Activated naive CD4-positive, alpha-beta T cell treated with anti-CD3 and anti-CD28 coated beads, Interleukin-2, amount 50 U/mL, for 24 hours (primary cell): ENCODE data around the gene STAG3.

Source experiments
- H3K27ac Mint-ChIP-seq: one replicate; pipeline ENCODE4 v1.8.0; 2021; ENCODE audit warnings: mild to moderate bottlenecking, mixed read lengths
- H3K27me3 Mint-ChIP-seq: one replicate; pipeline ENCODE4 v1.8.0; 2021; ENCODE audit warnings: mixed read lengths
- H3K36me3 Mint-ChIP-seq: one replicate; pipeline ENCODE4 v1.8.0; 2021; ENCODE audit warnings: mixed read lengths
- H3K4me1 Mint-ChIP-seq: one replicate; pipeline ENCODE4 v1.8.0; 2021; ENCODE audit warnings: mixed read lengths
- H3K4me3 Mint-ChIP-seq: one replicate; pipeline ENCODE4 v1.8.0; 2021; ENCODE audit warnings: mild to moderate bottlenecking, mixed read lengths
- H3K9me3 Mint-ChIP-seq: one replicate; pipeline ENCODE4 v1.8.0; 2021; ENCODE audit warnings: mixed read lengths

The STAG3 gene

DNA sequence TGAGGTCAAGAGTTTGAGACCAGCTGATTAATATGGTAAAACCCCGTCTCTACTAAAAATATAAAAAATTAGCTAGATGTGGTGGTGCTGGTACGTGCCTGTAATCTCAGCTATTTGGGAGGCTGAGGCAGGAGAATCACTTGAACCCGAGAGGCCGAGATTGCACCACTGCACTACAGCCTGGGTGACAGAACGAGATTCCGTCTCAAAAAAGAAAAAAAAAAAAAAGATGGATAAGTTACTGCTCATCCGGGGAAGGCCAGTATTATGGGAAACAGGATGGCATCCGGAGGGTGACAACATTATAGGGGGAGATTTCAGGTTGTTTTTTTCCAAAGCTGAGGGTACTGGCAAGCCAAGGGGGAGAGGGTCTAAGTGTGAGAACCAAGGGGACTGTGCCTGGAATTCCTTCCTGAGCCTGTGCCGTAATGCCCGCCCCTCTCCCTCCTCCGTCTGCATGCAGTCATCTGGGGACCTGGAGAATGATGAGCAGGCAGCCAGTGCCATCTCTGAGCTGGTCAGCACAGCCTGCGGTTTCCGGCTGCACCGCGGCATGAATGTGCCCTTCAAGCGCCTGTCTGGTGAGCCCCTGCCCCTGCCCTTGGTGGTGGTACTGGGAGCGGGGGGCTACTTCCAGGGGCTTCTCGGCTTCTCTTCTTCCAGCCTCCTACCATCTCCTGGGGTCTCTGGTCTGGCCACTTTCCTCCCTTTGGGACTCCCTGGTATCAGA, 24.6 kb upstream of the STAG3 start:
- Mint-ChIP-seq H3K36me3 (peaks cover 9% of the 10 kb centered on the region), H3K27me3 (no peaks in the 10 kb centered on the region), H3K4me3 (no peak overlapping the region), H3K27ac (no peak overlapping the region), H3K4me1 (peaks cover 55% of the 10 kb centered on the region), H3K9me3 (no peaks in the 10 kb centered on the region)

DNA sequence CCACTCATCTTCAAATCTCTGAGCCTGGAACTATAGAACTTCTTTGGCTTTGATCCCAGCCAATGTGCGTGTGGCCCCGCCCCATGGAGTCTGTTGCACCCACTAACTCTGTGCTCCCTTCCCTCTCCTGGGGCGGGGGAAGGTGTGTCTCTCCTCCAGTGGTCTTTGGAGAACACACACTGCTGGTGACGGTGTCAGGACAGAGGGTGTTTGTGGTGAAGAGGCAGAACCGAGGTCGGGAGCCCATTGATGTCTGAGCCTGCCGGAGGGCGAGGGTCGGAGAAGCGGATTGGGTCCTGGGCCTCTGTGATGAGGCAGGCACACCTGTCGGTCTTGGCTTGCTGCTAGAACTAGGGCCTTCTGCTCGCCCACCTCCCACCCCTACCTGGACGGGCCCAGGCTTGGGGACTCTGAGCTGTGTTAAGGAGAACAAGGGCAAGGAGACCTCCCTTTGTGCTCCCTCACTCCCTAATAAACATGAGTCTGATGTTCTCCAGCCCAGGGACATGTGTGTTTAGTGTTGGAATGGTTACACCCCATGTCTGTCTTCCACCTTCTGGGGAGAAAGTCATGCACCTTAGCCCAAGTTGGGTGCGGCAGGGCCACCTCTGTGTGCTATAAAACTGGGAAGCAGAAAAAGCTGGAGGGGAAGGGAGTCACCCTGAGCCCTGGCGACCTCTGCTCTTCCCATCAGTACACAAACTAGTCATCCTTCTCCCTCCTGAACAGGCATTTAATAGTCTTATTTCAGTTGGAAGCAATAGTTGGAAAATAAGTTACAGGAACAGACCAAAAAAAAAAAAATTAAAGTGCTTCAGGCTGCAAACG, 23.8 kb upstream of the STAG3 start:
- H3K9me3 Mint-ChIP-seq = no peaks in the 10 kb centered on the region
- no peak overlapping the region for H3K4me3 Mint-ChIP-seq
- H3K27me3 Mint-ChIP-seq = no peaks in the 10 kb centered on the region
- H3K27ac Mint-ChIP-seq = no peak overlapping the region
- H3K36me3 Mint-ChIP-seq = peaks cover 9% of the 10 kb centered on the region
- H3K4me1 Mint-ChIP-seq = peaks cover 50% of the 10 kb centered on the region

DNA sequence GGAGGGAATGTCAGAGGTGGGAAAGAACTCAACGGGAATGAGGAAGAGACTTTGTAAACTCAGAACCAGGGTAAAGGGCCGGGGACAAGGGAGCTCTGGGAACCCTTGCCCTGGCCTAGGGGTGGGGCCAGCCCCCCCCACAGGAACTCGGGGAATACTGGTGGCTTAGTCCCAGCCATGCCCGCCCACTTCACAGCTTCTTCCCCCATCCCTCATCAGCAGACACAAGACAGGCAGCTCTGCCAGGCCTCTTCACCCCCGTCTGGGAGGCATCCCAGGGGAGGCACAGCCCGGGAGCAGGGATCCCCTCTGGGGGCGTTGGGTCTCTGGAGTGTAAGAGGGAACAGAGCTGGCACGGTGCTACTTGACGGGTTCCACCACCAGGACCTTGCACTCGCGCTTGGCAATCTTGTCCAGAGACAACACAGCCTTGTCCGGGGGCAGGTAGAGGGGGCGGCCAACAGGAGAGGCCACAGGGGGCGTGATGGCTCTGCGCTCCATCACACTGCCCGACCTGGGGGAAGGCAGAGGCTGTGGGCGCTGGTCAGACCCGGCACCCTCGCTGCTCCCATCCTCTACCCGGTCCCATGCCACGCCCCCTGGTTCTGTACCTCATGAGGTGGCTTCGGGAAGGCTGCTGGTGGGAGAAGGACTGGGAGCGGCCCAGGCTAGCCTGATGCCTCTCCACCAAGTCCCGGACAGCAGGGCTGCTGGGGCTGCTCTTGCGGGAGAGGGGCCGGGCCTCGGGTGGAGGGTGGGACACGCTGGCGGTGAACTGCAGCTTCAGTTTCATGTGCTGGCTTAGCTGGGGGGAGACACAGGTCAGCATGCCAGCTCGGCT, 22.8 kb upstream of the STAG3 start:
- peaks cover 54% of the 10 kb centered on the region for H3K4me1 Mint-ChIP-seq
- no peaks in the 10 kb centered on the region for H3K27me3 Mint-ChIP-seq
- no peaks in the 10 kb centered on the region for H3K9me3 Mint-ChIP-seq
- H3K27ac Mint-ChIP-seq = peak overlapping the region; percentile 59
- H3K4me3 Mint-ChIP-seq = no peak overlapping the region
- peaks cover 9% of the 10 kb centered on the region for H3K36me3 Mint-ChIP-seq

DNA sequence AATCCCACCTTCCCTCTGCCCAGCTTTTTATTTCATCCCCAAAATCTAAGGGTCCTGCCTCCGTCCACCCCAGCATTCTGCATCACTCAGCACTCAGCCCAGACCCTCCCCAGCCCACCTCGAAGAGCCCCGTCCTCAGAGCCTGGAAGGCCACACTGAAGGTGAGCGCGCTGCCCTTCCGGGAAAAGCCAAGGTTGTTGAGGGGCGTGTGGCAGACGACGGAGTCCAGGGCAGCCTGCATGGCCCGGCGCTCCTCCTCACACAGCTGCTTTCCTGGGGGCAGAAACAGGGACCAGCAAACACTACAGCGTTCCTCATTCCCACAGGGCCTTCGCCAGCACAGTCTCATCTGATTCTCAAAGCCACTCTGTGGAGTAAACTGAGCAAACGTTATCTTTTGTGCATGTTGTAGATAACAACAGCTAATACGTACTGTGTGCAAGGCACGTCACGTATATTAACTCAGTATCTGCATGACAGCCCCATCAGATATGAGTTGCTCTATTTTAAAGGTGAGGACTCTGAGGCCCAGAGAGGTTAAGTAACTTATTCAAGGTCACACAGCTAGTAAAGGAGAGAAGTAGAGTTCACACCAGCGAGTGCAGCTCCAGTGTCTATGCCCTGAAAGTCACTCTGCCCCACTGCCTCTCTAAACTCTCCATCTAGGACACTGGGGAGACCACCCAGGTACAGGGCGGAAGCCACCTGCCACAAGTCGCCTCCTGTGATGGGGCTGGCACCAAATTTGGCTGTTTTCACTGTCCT, 22.0 kb upstream of the STAG3 start:
- peak overlapping the region; percentile 59 for H3K27ac Mint-ChIP-seq
- no peaks in the 10 kb centered on the region for H3K27me3 Mint-ChIP-seq
- H3K9me3 Mint-ChIP-seq = no peaks in the 10 kb centered on the region
- H3K36me3 Mint-ChIP-seq = peaks cover 5% of the 10 kb centered on the region
- no peak overlapping the region for H3K4me3 Mint-ChIP-seq
- H3K4me1 Mint-ChIP-seq = peaks cover 52% of the 10 kb centered on the region

DNA sequence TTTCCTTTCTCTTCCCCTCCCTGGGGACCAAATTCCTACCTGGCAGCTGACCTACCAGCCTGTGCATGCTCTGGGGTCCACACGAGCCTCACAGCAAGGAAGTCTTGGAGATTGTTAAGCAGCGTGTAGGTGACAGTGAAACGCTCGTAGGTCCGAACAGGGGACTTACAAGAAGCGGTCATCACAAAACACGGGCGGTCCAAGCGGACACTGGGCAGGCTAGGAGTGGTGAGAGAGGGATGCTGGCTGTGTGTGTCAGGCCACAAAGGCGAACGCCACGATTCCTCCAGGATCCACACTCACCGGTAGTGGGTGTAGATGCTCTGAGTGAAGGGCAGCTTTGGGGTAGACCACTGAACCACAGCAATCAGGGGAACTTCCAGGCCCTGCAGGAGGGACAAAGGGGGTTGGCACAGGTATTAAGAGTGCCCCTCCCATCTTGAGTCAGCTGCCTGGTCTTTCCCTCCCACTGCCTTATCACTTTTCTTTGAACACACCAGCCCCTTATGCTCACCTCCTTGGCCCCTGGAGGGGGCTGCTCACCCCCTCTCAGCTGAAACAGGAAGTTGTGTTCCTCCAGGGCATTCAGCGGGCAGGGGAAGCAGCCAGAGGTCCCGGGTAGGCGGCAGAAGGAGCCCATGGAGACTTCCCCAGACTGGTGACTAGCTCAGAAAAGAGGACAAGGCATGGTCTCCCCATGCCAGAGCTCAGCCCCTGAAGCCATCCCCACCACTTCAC, 21.2 kb upstream of the STAG3 start:
- H3K4me3 Mint-ChIP-seq = peak overlapping the region; percentile 91
- no peaks in the 10 kb centered on the region for H3K9me3 Mint-ChIP-seq
- no peaks in the 10 kb centered on the region for H3K27me3 Mint-ChIP-seq
- peaks cover 5% of the 10 kb centered on the region for H3K36me3 Mint-ChIP-seq
- peak overlapping the region; percentile 85 for H3K27ac Mint-ChIP-seq
- peaks cover 55% of the 10 kb centered on the region for H3K4me1 Mint-ChIP-seq

DNA sequence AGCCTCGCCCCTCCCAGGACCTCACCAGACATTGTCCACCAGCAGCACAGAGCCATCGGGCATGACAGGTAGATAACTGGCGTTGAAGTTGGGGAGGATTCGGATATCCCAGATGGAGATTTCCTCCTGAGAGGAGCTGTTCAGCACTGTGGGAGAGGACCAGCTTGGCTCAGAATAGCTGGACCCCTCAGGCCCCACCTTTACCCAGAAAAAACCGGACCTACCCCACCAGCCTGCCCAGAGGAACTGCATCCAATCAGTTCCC, 20.7 kb upstream of the STAG3 start:
- Mint-ChIP-seq H3K27me3 (no peaks in the 10 kb centered on the region), H3K4me1 (peaks cover 56% of the 10 kb centered on the region), H3K27ac (peak overlapping the region; percentile 85), H3K36me3 (peaks cover 5% of the 10 kb centered on the region), H3K9me3 (no peaks in the 10 kb centered on the region), H3K4me3 (peak overlapping the region; percentile 91)

DNA sequence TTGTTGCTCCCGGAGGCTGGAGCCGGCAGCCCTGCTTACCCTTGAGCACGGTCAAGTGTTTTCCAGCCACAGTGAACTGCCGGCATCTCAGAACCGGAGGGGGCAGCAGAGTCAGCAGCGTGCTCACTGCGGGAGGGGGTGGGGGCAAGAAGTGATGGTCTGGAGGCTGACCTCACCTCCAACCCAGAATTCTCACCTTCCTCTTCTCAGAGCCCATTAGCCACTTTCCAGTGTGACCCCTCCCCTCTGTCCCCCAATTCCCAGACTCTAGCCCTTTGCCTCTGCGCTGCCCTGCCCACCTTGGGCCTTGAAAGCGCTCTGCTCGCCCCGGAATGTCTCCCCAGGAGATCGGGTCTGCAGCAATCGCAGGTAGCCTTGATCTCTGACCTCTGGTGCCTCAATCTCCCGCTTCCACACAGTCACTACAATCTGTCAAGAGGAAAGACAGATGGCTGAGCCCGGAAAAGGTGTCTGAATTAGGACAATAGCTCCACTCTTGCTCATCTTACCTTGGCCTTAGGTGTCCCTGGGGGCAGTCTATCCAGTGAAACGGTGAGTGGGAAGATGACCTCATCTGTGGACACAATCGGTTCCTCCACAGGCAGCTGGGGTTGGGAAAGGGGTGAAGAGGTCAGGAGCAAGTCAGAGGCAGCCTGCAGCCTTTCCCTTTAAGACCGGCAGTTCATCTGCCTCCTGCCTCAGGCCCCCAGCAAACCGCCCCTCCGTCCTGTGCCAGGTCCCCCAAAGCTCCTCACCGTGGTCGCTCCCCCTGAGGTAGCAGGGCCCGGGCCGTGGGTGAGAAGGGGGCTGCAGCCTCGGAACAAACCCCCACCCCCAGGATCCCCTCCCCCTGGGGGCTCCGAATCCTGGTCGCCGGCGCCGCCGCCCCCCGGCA, 20.1 kb upstream of the STAG3 start:
- Mint-ChIP-seq H3K36me3 (peaks cover 5% of the 10 kb centered on the region), H3K4me1 (peaks cover 53% of the 10 kb centered on the region), H3K27me3 (no peaks in the 10 kb centered on the region), H3K27ac (peak overlapping the region; percentile 85), H3K9me3 (no peaks in the 10 kb centered on the region), H3K4me3 (peak overlapping the region; percentile 91)

DNA sequence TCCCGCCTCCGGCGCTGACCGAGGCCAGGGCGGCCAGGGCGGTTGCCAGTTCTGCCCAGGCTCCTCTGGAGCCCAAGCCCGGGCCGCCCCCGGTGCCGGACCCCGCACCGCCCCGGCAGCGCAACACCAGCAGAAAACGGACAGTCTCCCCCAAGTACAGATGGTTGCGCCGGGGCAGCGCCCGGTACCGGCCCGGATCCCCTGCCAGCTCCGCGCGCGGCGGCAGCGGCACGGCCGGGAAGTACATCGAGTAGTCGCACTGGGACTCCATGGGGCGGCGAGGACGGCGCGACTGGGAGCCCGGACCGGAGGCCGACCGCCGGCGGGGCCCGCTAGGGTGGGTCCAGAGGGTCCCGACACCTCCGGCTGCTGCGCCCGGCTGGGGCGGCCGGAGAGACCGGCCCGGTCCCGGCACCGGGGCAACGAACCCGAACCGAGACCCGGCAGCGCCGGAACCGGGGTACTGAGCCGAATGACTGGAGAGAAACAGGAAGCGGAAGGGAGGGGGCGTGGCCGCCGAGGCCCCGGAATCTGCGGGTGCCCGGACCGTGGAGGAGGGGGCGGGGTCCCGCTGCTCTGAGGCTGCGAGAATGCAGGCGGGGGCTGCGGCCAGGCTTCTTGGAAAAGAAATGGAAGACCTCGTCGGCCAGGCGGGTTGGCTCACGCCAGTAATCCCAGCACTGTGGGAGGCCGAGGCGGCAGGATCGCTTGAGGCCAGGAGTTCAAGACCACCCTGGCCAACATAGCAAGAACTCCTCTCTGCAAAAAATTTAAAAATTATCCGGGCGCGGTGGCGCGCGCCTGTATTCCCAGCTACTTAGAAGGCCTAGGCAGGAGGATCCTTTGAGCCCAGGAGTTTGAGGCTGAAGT, 19.3 kb upstream of the STAG3 start, which contains the start of gene TRAPPC14:
Gene TRAPPC14, minus strand, starts transcription at position 495 of the 870 bp plus-strand sequence. Its CDS starts 224 bp downstream, at position 271.
- Mint-ChIP-seq H3K4me1 (peaks cover 60% of the 10 kb centered on the region), H3K27ac (peak within 1 kb of the TSS; percentile 88), H3K27me3 (no peaks in the 10 kb centered on the region), H3K9me3 (no peaks in the 10 kb centered on the region), H3K4me3 (peak within 1 kb of the TSS; percentile 91), H3K36me3 (peaks cover 3% of the 10 kb centered on the region)

DNA sequence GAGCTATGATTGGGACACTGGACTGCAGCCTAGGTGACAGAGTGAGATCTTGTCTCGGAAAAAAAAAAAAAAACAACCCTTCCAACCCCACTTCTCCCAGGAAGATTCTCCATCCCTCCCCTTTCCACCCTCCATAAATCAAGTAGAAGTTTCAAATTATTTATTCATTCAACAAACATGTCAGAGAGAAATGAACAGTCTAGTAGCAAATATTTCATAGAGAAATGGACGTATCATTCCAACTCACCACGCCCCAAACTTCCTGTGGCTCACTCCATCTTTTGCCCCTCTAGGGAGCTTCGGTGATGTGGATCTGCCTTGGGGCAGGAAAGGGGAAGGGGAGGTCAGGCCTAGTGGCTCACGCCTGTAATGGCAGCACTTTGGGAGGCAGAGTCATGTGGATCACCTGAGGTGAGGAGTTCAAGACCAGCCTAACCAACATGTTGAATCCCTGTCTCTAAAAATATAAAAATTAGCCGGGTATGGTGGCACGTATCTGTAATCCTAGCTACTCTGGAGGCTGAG, 18.6 kb upstream of the STAG3 start:
- peaks cover 3% of the 10 kb centered on the region for H3K36me3 Mint-ChIP-seq
- peak overlapping the region; percentile 88 for H3K27ac Mint-ChIP-seq
- H3K4me3 Mint-ChIP-seq = peak overlapping the region; percentile 82
- H3K9me3 Mint-ChIP-seq = no peaks in the 10 kb centered on the region
- no peaks in the 10 kb centered on the region for H3K27me3 Mint-ChIP-seq
- H3K4me1 Mint-ChIP-seq = peaks cover 63% of the 10 kb centered on the region

DNA sequence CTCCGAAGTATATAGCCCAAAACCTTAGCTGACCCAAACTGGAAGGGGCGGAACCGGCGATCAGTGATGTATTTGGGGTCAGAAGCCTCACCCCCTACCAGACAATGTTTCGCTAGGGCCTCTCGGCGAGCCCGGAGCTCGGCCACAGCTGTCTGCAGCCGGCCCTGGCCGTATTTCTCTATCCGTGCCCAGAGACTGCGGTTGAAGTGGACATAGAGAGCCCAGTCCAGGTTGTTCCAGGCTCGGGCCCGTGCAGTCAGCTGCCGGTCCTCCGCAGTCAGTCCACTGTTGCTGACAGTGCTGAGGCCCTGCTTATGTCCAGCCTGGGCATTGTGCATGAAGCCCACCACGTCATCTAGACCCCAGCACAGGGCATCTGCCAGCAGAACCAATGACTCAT, 17.7 kb upstream of the STAG3 start:
- Mint-ChIP-seq H3K9me3 (no peaks in the 10 kb centered on the region), H3K36me3 (peaks cover 3% of the 10 kb centered on the region), H3K4me3 (peak overlapping the region; percentile 7), H3K27me3 (no peaks in the 10 kb centered on the region), H3K27ac (peak overlapping the region; percentile 17), H3K4me1 (peaks cover 69% of the 10 kb centered on the region)

DNA sequence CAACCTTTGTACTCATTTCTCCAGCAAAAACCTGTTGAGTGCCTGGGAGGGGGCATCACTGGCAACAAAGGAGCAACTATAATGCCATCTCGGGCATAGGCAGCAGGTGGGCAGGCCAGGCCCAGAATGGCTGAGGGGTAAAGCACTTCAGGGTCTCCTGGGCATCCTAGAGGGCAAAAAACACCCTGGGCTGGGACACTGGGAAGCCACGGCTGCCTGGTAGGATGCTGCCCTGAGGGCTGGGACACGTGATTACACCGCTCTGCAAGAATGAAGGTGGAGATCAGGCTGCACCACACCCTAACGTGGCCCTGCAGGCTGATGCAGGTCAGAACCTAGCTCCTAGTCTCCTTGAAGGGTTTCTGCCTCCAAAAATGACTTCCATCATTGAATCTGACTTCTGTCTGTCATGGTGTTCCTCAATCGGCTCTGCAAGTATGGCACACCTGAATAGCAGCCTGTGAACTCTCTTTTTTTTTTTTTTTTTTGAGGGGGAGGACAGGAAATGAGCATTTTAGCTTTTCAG, 14.6 kb upstream of the STAG3 start:
- H3K27ac Mint-ChIP-seq = peak overlapping the region; percentile 77
- H3K9me3 Mint-ChIP-seq = no peaks in the 10 kb centered on the region
- no peaks in the 10 kb centered on the region for H3K27me3 Mint-ChIP-seq
- H3K4me1 Mint-ChIP-seq = peaks cover 77% of the 10 kb centered on the region
- peak overlapping the region; percentile 42 for H3K4me3 Mint-ChIP-seq
- H3K36me3 Mint-ChIP-seq = no peaks in the 10 kb centered on the region

DNA sequence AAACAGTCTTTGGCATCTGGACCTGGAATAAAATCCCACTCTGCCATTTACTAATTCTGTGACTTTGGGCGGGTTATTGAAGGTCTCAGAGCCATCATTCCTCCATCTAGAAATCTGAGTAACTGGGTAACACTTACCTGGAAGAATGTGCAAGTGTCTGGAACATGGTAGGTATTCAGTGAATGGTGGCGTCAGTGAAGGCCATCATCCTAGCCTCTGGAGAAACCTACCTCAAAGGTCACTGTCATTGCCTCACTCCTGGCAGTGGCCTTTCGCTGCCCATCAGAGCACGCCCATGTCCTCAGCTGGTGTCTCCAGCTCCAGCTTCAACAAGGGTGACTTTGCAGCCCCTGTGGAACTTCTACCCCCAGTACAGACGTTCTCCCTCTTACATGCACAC, 13.8 kb upstream of the STAG3 start:
- peak overlapping the region; percentile 65 for H3K27ac Mint-ChIP-seq
- no peaks in the 10 kb centered on the region for H3K36me3 Mint-ChIP-seq
- H3K4me1 Mint-ChIP-seq = peaks cover 83% of the 10 kb centered on the region
- H3K4me3 Mint-ChIP-seq = peak overlapping the region; percentile 54
- H3K27me3 Mint-ChIP-seq = no peaks in the 10 kb centered on the region
- H3K9me3 Mint-ChIP-seq = no peaks in the 10 kb centered on the region
